Thymus (tissue), 11 donors: Measurements from ENCODE around the gene ADGRF3. TPM values are rescaled to one million over a fixed set of nuclear protein-coding genes. Genes with fewer than 3 reads are reported as not detected.
"Not testable (repeated sequence)": the region's sequence is repeated elsewhere in the genome, so short reads cannot be mapped to it uniquely, and the experiment has no call there.

Experiments
- DNase-seq, 9 donors: peaks; one replicate each; pipeline ENCODE4 v3.0.0-alpha.2; 2013; ENCODE audit warnings: low spot score in 9 of 9, low read depth in 6 of 9, missing footprints in 1 of 9
- H3K27ac ChIP-seq, 2 donors: one replicate each; pipeline ENCODE4 v1.5.1; 2013; ENCODE audit warnings: control low read depth in 1 of 2, low read depth in 1 of 2, low read length in 1 of 2, mild to moderate bottlenecking in 1 of 2, moderate library complexity in 1 of 2
- H3K27me3 ChIP-seq, 2 donors: one replicate each; pipeline ENCODE4 v1.5.1; 2013; ENCODE audit warnings: low read length in 1 of 2; ENCODE audit not compliant: control insufficient read depth in 2 of 2, insufficient read depth in 1 of 2
- H3K36me3 ChIP-seq, 2 donors: one replicate each; pipeline ENCODE4 v1.5.1; 2013; ENCODE audit warnings: low read length in 1 of 2, mild to moderate bottlenecking in 1 of 2, moderate library complexity in 1 of 2; ENCODE audit not compliant: control insufficient read depth in 2 of 2, insufficient read depth in 2 of 2
- H3K4me1 ChIP-seq, 2 donors: one replicate each; pipeline ENCODE4 v1.5.1; 2013; ENCODE audit warnings: low read length in 2 of 2; ENCODE audit not compliant: control insufficient read depth in 2 of 2, insufficient read depth in 2 of 2
- H3K4me3 ChIP-seq, 2 donors: one replicate each; pipeline ENCODE4 v1.5.1; 2013; ENCODE audit warnings: low read length in 2 of 2, control low read depth in 1 of 2, mild to moderate bottlenecking in 1 of 2
- H3K9me3 ChIP-seq, 2 donors: one replicate each; pipeline ENCODE4 v1.5.1; 2013; ENCODE audit warnings: low read length in 1 of 2, mild to moderate bottlenecking in 1 of 2; ENCODE audit not compliant: control insufficient read depth in 2 of 2, insufficient read depth in 1 of 2
- WGBS: extraction: QIAGEN DNeasy Blood & Tissue Kit; methylation state at CpG from one replicate; pipeline ENCODE4 v1.1.7; 2013; 5-methylcytosine and 5-hydroxymethylcytosine counted together
- polyA plus RNA-seq: library from polyadenylated mRNA; stranded (reverse); fragments of 200-250 nt; gene quantifications from one replicate; pipeline ENCODE4 v1.2.3, GENCODE V29; 2013
- total RNA-seq: library from RNA; stranded (reverse); fragments of 120-200 nt; gene quantifications from one replicate; pipeline ENCODE4 v1.2.4, GENCODE V29; 2013
- donor health status: healthy.

ADGRF3 gene
- total and polyA plus RNA-seq, 2 donors: 0.33 to 0.39 TPM

GRCh38 chr2:26329083-26329482, 17.5 kb downstream of the ADGRF3 start:
- not testable (repeated sequence) for DNase-seq, H3K27me3 ChIP-seq, H3K4me1 ChIP-seq, H3K4me3 ChIP-seq, H3K27ac ChIP-seq, H3K9me3 ChIP-seq, H3K36me3 ChIP-seq
- 98% methylated on average over 4 of the region's 4 CpGs for WGBS

GRCh38 chr2:26327291-26328272, 19.0 kb downstream of the ADGRF3 start:
- DNase-seq: no peak
- no peaks in the 10 kb centered on the region for H3K27me3 ChIP-seq
- no peak overlapping the region for H3K27ac ChIP-seq
- H3K4me1 ChIP-seq: peaks cover 0 to 6% of the 10 kb centered on the region in 2 donors
- 82% methylated on average over 5 of the region's 5 CpGs for WGBS
- H3K9me3 ChIP-seq: no peaks in the 10 kb centered on the region
- no peak overlapping the region for H3K4me3 ChIP-seq
- H3K36me3 ChIP-seq: no peaks in the 10 kb centered on the region

- H3K4me1 ChIP-seq: peaks cover 0 to 6% of the 10 kb centered on the region in 2 donors
- H3K27ac ChIP-seq: no peak overlapping the region
- no peak for DNase-seq
- H3K27me3 ChIP-seq: no peaks in the 10 kb centered on the region
- no peaks in the 10 kb centered on the region for H3K36me3 ChIP-seq
- 92% methylated on average over 1 of the region's 1 CpG for WGBS
- no peak overlapping the region for H3K4me3 ChIP-seq
- no peaks in the 10 kb centered on the region for H3K9me3 ChIP-seq
Observed at GRCh38 chr2:26326514-26326913, 20.1 kb downstream of the ADGRF3 start.

- H3K27ac ChIP-seq: no peak overlapping the region
- 93% methylated on average over 4 of the region's 4 CpGs for WGBS
- no peaks in the 10 kb centered on the region for H3K36me3 ChIP-seq
- H3K27me3 ChIP-seq: no peaks in the 10 kb centered on the region
- no peak for DNase-seq
- H3K4me1 ChIP-seq: peaks cover 0 to 6% of the 10 kb centered on the region in 2 donors
- H3K4me3 ChIP-seq: no peak overlapping the region
- no peaks in the 10 kb centered on the region for H3K9me3 ChIP-seq
Observed at GRCh38 chr2:26325851-26326250, 20.7 kb downstream of the ADGRF3 start.

- no peak for DNase-seq
- Histone ChIP-seq H3K27me3 (no peaks in the 10 kb centered on the region), H3K36me3 (no peaks in the 10 kb centered on the region), H3K4me3 (no peak overlapping the region), H3K4me1 (no peaks in the 10 kb centered on the region), H3K9me3 (no peaks in the 10 kb centered on the region), H3K27ac (no peak overlapping the region)
- 80% methylated on average over 3 of the region's 3 CpGs for whole genome bisulfite sequencing
Observed at GRCh38 chr2:26324903-26325302, 21.7 kb downstream of the ADGRF3 start.

GRCh38 chr2:26324479-26324878, 22.1 kb downstream of the ADGRF3 start:
- H3K4me1 ChIP-seq, H3K4me3 ChIP-seq, H3K9me3 ChIP-seq, DNase-seq, H3K27ac ChIP-seq, H3K36me3 ChIP-seq, H3K27me3 ChIP-seq: not testable (repeated sequence)

GRCh38 chr2:26318950-26319349, 27.6 kb downstream of the ADGRF3 start:
- no peak for DNase-seq
- no peaks in the 10 kb centered on the region for H3K4me1 ChIP-seq
- no peak overlapping the region for H3K27ac ChIP-seq
- no peaks in the 10 kb centered on the region for H3K9me3 ChIP-seq
- WGBS: 94% methylated on average over 6 of the region's 6 CpGs
- H3K36me3 ChIP-seq: no peaks in the 10 kb centered on the region
- H3K4me3 ChIP-seq: no peak overlapping the region
- no peaks in the 10 kb centered on the region for H3K27me3 ChIP-seq

- no peaks in the 10 kb centered on the region for H3K36me3 ChIP-seq
- no peaks in the 10 kb centered on the region for H3K27me3 ChIP-seq
- no peaks in the 10 kb centered on the region for H3K4me1 ChIP-seq
- DNase-seq: no peak
- H3K4me3 ChIP-seq: no peak overlapping the region
- no peaks in the 10 kb centered on the region for H3K9me3 ChIP-seq
- 97% methylated on average over 8 of the region's 8 CpGs for WGBS
- H3K27ac ChIP-seq: no peak overlapping the region
Observed at GRCh38 chr2:26317377-26318105, 29.0 kb downstream of the ADGRF3 start.

- Histone ChIP-seq H3K36me3 (no peaks in the 10 kb centered on the region), H3K27ac (no peak overlapping the region), H3K9me3 (no peaks in the 10 kb centered on the region), H3K4me3 (no peak overlapping the region), H3K27me3 (no peaks in the 10 kb centered on the region), H3K4me1 (no peaks in the 10 kb centered on the region)
- no peak for DNase-seq
- WGBS: 96% methylated on average over 6 of the region's 6 CpGs
Observed at GRCh38 chr2:26316845-26317244, 29.7 kb downstream of the ADGRF3 start.
